Measurements from ENCODE around the gene HNRNPAB. TPM values are rescaled to one million over a fixed set of nuclear protein-coding genes. Genes with fewer than 3 reads are reported as not detected.

Gene HNRNPAB
- total RNA-seq, 1 experiment from 2014 or later: 364 TPM

- no peak for TF ChIP-seq CTCF (IDR thresholded peaks at IDR 0.05; ENCODE audit: unreplicated experiment)
- intact Hi-C loops (cut with micrococcal nuclease): no loop called here
- Mint-ChIP-seq H3K4me1 (ENCODE audit: insufficient read depth, unreplicated experiment) (peaks cover 7% of the 10 kb centered on the region), H3K36me3 (ENCODE audit: insufficient read depth, unreplicated experiment) (no peaks in the 10 kb centered on the region), H3K4me3 (ENCODE audit: unreplicated experiment) (no peak overlapping the region), H3K9me3 (ENCODE audit: unreplicated experiment) (no peaks in the 10 kb centered on the region), H3K27ac (ENCODE audit: low read depth, unreplicated experiment) (no peak overlapping the region), H3K27me3 (ENCODE audit: insufficient read depth, unreplicated experiment) (no peaks in the 10 kb centered on the region)
- no peak for DNase-seq (ENCODE audit: unreplicated experiment)
- CTCF ChIA-PET: no interaction called here
- POLR2A ChIA-PET: no interaction called here
- BruUV-seq (replicated peaks): no TSS peak
Measured at GRCh38 chr5:178245389-178245788, 41.1 kb downstream of the HNRNPAB start.

GRCh38 chr5:178246624-178247279, 42.4 kb downstream of the HNRNPAB start:
- intact Hi-C loops (cut with micrococcal nuclease): no loop called here
- no peak for TF ChIP-seq CTCF (IDR thresholded peaks at IDR 0.05; ENCODE audit: unreplicated experiment)
- no peak for DNase-seq (ENCODE audit: unreplicated experiment)
- Mint-ChIP-seq H3K36me3 (ENCODE audit: insufficient read depth, unreplicated experiment) (no peaks in the 10 kb centered on the region), H3K27me3 (ENCODE audit: insufficient read depth, unreplicated experiment) (no peaks in the 10 kb centered on the region), H3K9me3 (ENCODE audit: unreplicated experiment) (no peaks in the 10 kb centered on the region), H3K4me1 (ENCODE audit: insufficient read depth, unreplicated experiment) (peaks cover 7% of the 10 kb centered on the region), H3K4me3 (ENCODE audit: unreplicated experiment) (no peak overlapping the region), H3K27ac (ENCODE audit: low read depth, unreplicated experiment) (no peak overlapping the region)
- BruUV-seq (replicated peaks): no TSS peak
- CTCF ChIA-PET: interaction anchor here (0.5 to 1.1 kb wide), 2 partner anchors 11 to 33 kb away, joined by 3 to 5 read pairs; no protein-coding TSS in a partner anchor
- POLR2A ChIA-PET: no interaction called here

GRCh38 chr5:178247481-178248456, 43.4 kb downstream of the HNRNPAB start:
- ChIA-PET POLR2A (interaction anchor here (0.6 to 0.7 kb wide), 3 partner anchors 29 to 1567 kb away, joined by 3 to 4 read pairs (median 3); no protein-coding TSS in a partner anchor), CTCF (interaction anchor here (0.6 to 1.5 kb wide), 3 partner anchors 10 to 231 kb away, joined by 3 to 5 read pairs (median 3); no protein-coding TSS in a partner anchor)
- no peaks in the 10 kb centered on the region for H3K36me3 Mint-ChIP-seq (ENCODE audit: insufficient read depth, unreplicated experiment)
- no peaks in the 10 kb centered on the region for H3K27me3 Mint-ChIP-seq (ENCODE audit: insufficient read depth, unreplicated experiment)
- peaks cover 7% of the 10 kb centered on the region for H3K4me1 Mint-ChIP-seq (ENCODE audit: insufficient read depth, unreplicated experiment)
- TF ChIP-seq CTCF (IDR thresholded peaks at IDR 0.05; ENCODE audit: unreplicated experiment): no peak
- no peak overlapping the region for H3K4me3 Mint-ChIP-seq (ENCODE audit: unreplicated experiment)
- H3K27ac Mint-ChIP-seq (ENCODE audit: low read depth, unreplicated experiment): no peak overlapping the region
- H3K9me3 Mint-ChIP-seq (ENCODE audit: unreplicated experiment): no peaks in the 10 kb centered on the region
- intact Hi-C loops (cut with micrococcal nuclease): no loop called here
- BruUV-seq (replicated peaks): no TSS peak
- DNase-seq (ENCODE audit: unreplicated experiment): no peak

GRCh38 chr5:178248750-178249149, 44.4 kb downstream of the HNRNPAB start:
- no TSS peak for BruUV-seq (replicated peaks)
- CTCF ChIA-PET: interaction anchor here (0.6 to 1.5 kb wide), 4 partner anchors 11 to 458 kb away, joined by 3 to 5 read pairs (median 3); no protein-coding TSS in a partner anchor
- TF ChIP-seq CTCF (IDR thresholded peaks at IDR 0.05; ENCODE audit: unreplicated experiment): no peak
- POLR2A ChIA-PET: interaction anchor here (0.6 to 1.2 kb wide), 5 partner anchors 23 to 1568 kb away, joined by 3 to 4 read pairs (median 3); no protein-coding TSS in a partner anchor
- Mint-ChIP-seq H3K4me3 (ENCODE audit: unreplicated experiment) (no peak overlapping the region), H3K27me3 (ENCODE audit: insufficient read depth, unreplicated experiment) (no peaks in the 10 kb centered on the region), H3K4me1 (ENCODE audit: insufficient read depth, unreplicated experiment) (peaks cover 7% of the 10 kb centered on the region), H3K36me3 (ENCODE audit: insufficient read depth, unreplicated experiment) (no peaks in the 10 kb centered on the region), H3K9me3 (ENCODE audit: unreplicated experiment) (no peaks in the 10 kb centered on the region), H3K27ac (ENCODE audit: low read depth, unreplicated experiment) (no peak overlapping the region)
- no peak for DNase-seq (ENCODE audit: unreplicated experiment)
- intact Hi-C loops (cut with micrococcal nuclease): no loop called here
